CD14-positive monocyte (primary cell): ENCODE measurements around the gene SOS1. TPM values are rescaled to one million over a fixed set of nuclear protein-coding genes. Genes with fewer than 3 reads are reported as not detected.

ENCODE experiments used
- DNase-seq, 3 donors: peaks; one replicate each; pipeline ENCODE4 v3.0.0-alpha.2; 2011 to 2022
- H2AFZ ChIP-seq: 2 replicates; pipeline ENCODE4 v1.6.0; 2012; ENCODE audit warnings: mild to moderate bottlenecking, low read depth, low read length, inconsistent platforms; ENCODE audit not compliant: insufficient read depth, poor library complexity, severe bottlenecking
- H3K27ac ChIP-seq, 2 donors: 1 replicate in 1 of 2; 2 replicates in 1 of 2; pipeline ENCODE4 v1.5.1; 2012 to 2013; ENCODE audit warnings: low read length in 2 of 2, control low read depth in 1 of 2, inconsistent platforms in 1 of 2, low read depth in 1 of 2, mild to moderate bottlenecking in 1 of 2
- H3K27me3 ChIP-seq, 2 donors: one replicate each; pipeline versions ENCODE4 v1.6.0 to v1.6.1; 2011 to 2013; ENCODE audit warnings: low read length in 2 of 2; ENCODE audit not compliant: control insufficient read depth in 2 of 2, insufficient read depth in 2 of 2
- H3K36me3 ChIP-seq, 2 donors: replicated peaks in 1 of 2; 1 replicate in 1 of 2; 2 replicates in 1 of 2; pipeline versions ENCODE4 v1.5.1 to v1.6.1; 2012 to 2013; ENCODE audit warnings: low read length in 2 of 2, control low read depth in 1 of 2, inconsistent platforms in 1 of 2, mild to moderate bottlenecking in 1 of 2; ENCODE audit not compliant: insufficient read depth in 2 of 2, control insufficient read depth in 1 of 2
- H3K4me1 ChIP-seq, 2 donors: 1 replicate in 1 of 2; 2 replicates in 1 of 2; pipeline versions ENCODE4 v1.5.1 to v1.6.1; 2012 to 2013; ENCODE audit warnings: low read length in 2 of 2, control low read depth in 1 of 2, inconsistent platforms in 1 of 2, mild to moderate bottlenecking in 1 of 2, moderate library complexity in 1 of 2; ENCODE audit not compliant: insufficient read depth in 2 of 2, control insufficient read depth in 1 of 2
- H3K4me2 ChIP-seq: replicated peaks from 2 replicates; pipeline ENCODE3; 2012; ENCODE audit warnings: low read length, moderate library complexity, mild to moderate bottlenecking; ENCODE audit not compliant: poor library complexity, severe bottlenecking; ENCODE audit errors: extremely low read depth
- H3K4me3 ChIP-seq, 3 experiments: fragments of 200-600 bp in 1 of 3; sonication (generic) in 1 of 3; replicated peaks in 1 of 3; 1 replicate in 2 of 3; 2 replicates in 1 of 3; pipeline ENCODE4 v1.5.1; 2011 to 2013; ENCODE audit warnings: low read length in 3 of 3, mild to moderate bottlenecking in 3 of 3, control low read depth in 2 of 3, low read depth in 2 of 3, inconsistent platforms in 1 of 3, moderate library complexity in 1 of 3
- H3K79me2 ChIP-seq: 2 replicates; pipeline ENCODE4 v1.6.0; 2012; ENCODE audit warnings: mild to moderate bottlenecking, control low read depth, inconsistent platforms, low read length, moderate library complexity; ENCODE audit not compliant: insufficient read depth
- H3K9ac ChIP-seq: 2 replicates; pipeline ENCODE4 v1.6.0; 2017; ENCODE audit warnings: low read length, mild to moderate bottlenecking; ENCODE audit not compliant: insufficient read depth, poor library complexity, severe bottlenecking
- H3K9me3 ChIP-seq, 2 donors: replicated peaks in 1 of 2; 1 replicate in 1 of 2; 2 replicates in 1 of 2; pipeline versions ENCODE4 v1.5.1 to v1.6.1; 2012 to 2013; ENCODE audit warnings: low read length in 2 of 2, control low read depth in 1 of 2; ENCODE audit not compliant: control insufficient read depth in 1 of 2, insufficient read depth in 1 of 2
- H4K20me1 ChIP-seq: 2 replicates; pipeline ENCODE4 v1.6.0; 2012; ENCODE audit warnings: mild to moderate bottlenecking, low read length, control low read depth, moderate library complexity; ENCODE audit not compliant: insufficient read depth
- H3K27ac Mint-ChIP-seq, 7 donors: one replicate each; pipeline ENCODE4 v1.8.0; 2020; ENCODE audit warnings: mild to moderate bottlenecking in 7 of 7, mixed read lengths in 7 of 7, moderate library complexity in 6 of 7, inconsistent platforms in 2 of 7
- H3K27me3 Mint-ChIP-seq, 3 donors: one replicate each; pipeline ENCODE4 v1.8.0; 2021 to 2022; ENCODE audit warnings: low read depth in 3 of 3, mild to moderate bottlenecking in 3 of 3, mixed read lengths in 3 of 3, moderate library complexity in 3 of 3, inconsistent platforms in 1 of 3
- H3K36me3 Mint-ChIP-seq, 2 donors: one replicate each; pipeline ENCODE4 v1.8.0; 2020; ENCODE audit warnings: mixed read lengths in 2 of 2, inconsistent platforms in 1 of 2, mild to moderate bottlenecking in 1 of 2
- H3K4me1 Mint-ChIP-seq: one replicate; pipeline ENCODE4 v1.8.0; 2020; ENCODE audit warnings: mild to moderate bottlenecking, mixed read lengths
- H3K4me3 Mint-ChIP-seq, 2 donors: one replicate each; pipeline ENCODE4 v1.8.0; 2020; ENCODE audit warnings: mild to moderate bottlenecking in 2 of 2, mixed read lengths in 2 of 2, moderate library complexity in 1 of 2
- H3K9me3 Mint-ChIP-seq, 7 donors: one replicate each; pipeline ENCODE4 v1.8.0; 2020 to 2022; ENCODE audit warnings: mixed read lengths in 7 of 7, mild to moderate bottlenecking in 6 of 7, moderate library complexity in 6 of 7, inconsistent platforms in 2 of 7
- WGBS: methylation state at CpG from one replicate; pipeline ENCODE4 v1.1.5; 2013; ENCODE audit warnings: missing lambda C conversion rate; ENCODE audit not compliant: insufficient coverage; 5-methylcytosine and 5-hydroxymethylcytosine counted together
- intact Hi-C, 2 donors: fragments of 100-400 bp; cut with micrococcal nuclease; formaldehyde crosslinking; loops; one replicate each; pipeline versions ENCODE4 v1.15.0 to v1.15.1; 2023
- polyA plus RNA-seq, 3 donors: library from polyadenylated mRNA; depleted of rRNA in 1 of 3; unstranded in 2 of 3; stranded (reverse) in 1 of 3; fragments of 300-500 nt in 2 of 3; fragments of >200 nt in 1 of 3; fragmentation: Illumina TruSeq in 2 of 3; gene quantifications; 1 replicate in 2 of 3; 2 replicates in 1 of 3; pipeline ENCODE4 v1.2.3, GENCODE V29; 2012 to 2021
- TF ChIP-seq, protein P1 (sequence below): fragments of 200-600 bp; IDR thresholded peaks from one replicate; pipeline ENCODE4 v1.8.0; 2022; ENCODE audit warnings: antibody characterized with exemption, mild to moderate bottlenecking

SOS1 gene
- polyA plus RNA-seq, 3 donors = 5.3 to 15.6 (median 7.7) TPM

GRCh38 chr2:39145906-39146421 lies 25.1 kb upstream of the SOS1 start:
- H3K79me2 ChIP-seq = no peaks in the 10 kb centered on the region
- intact Hi-C loops = no loop called here

GRCh38 chr2:39144416-39144815 lies 23.6 kb upstream of the SOS1 start:
- Histone ChIP-seq H3K9me3 (no peaks in the 10 kb centered on the region), H3K79me2 (no peaks in the 10 kb centered on the region), H3K9ac (no peak overlapping the region), H3K36me3 (no peaks in the 10 kb centered on the region), H3K4me2 (peak overlapping the region; percentile 4), H3K27me3 (no peaks in the 10 kb centered on the region), H3K27ac (peak overlapping the region in 1 of 2 donors; percentile 66), H2AFZ (no peak overlapping the region), H4K20me1 (no peaks in the 10 kb centered on the region), H3K4me3 (no peak overlapping the region), H3K4me1 (peaks cover 49 to 52% of the 10 kb centered on the region in 2 donors)
- H3K36me3 Mint-ChIP-seq = no peaks in the 10 kb centered on the region
- peak in 2 of 3 donors; percentile 49 to 51 for DNase-seq
- TF ChIP-seq, protein P1, sequence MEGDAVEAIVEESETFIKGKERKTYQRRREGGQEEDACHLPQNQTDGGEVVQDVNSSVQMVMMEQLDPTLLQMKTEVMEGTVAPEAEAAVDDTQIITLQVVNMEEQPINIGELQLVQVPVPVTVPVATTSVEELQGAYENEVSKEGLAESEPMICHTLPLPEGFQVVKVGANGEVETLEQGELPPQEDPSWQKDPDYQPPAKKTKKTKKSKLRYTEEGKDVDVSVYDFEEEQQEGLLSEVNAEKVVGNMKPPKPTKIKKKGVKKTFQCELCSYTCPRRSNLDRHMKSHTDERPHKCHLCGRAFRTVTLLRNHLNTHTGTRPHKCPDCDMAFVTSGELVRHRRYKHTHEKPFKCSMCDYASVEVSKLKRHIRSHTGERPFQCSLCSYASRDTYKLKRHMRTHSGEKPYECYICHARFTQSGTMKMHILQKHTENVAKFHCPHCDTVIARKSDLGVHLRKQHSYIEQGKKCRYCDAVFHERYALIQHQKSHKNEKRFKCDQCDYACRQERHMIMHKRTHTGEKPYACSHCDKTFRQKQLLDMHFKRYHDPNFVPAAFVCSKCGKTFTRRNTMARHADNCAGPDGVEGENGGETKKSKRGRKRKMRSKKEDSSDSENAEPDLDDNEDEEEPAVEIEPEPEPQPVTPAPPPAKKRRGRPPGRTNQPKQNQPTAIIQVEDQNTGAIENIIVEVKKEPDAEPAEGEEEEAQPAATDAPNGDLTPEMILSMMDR = no peak
- peak overlapping the region in 4 of 7 donors; percentile 18 to 74 (median 22) for H3K27ac Mint-ChIP-seq
- H3K27me3 Mint-ChIP-seq = peaks cover 0 to 2% (median 0%) of the 10 kb centered on the region in 3 donors
- H3K4me3 Mint-ChIP-seq = no peak overlapping the region
- WGBS = no CpG with 5 or more reads among the region's 5 CpGs
- intact Hi-C loops = no loop called here
- peaks cover 52% of the 10 kb centered on the region for H3K4me1 Mint-ChIP-seq
- H3K9me3 Mint-ChIP-seq = peaks cover 0 to 5% (median 0%) of the 10 kb centered on the region in 7 donors

More at GRCh38 chr2:39145906-39146421, 25.1 kb upstream of the SOS1 start:
- H3K27ac Mint-ChIP-seq = no peak overlapping the region
- WGBS = 100% methylated on average over 3 of the region's 3 CpGs
- no peak overlapping the region for H3K4me2 ChIP-seq
- H2AFZ ChIP-seq = no peak overlapping the region
- no peak overlapping the region for H3K4me3 ChIP-seq
- no peaks in the 10 kb centered on the region for H3K36me3 ChIP-seq
- no peaks in the 10 kb centered on the region for H3K36me3 Mint-ChIP-seq
- TF ChIP-seq, protein P1 = no peak
- H3K9ac ChIP-seq = no peak overlapping the region
- no peak overlapping the region for H3K27ac ChIP-seq
- H3K27me3 ChIP-seq = no peaks in the 10 kb centered on the region
- no peak for DNase-seq
- no peak overlapping the region for H3K4me3 Mint-ChIP-seq
- H4K20me1 ChIP-seq = no peaks in the 10 kb centered on the region
- H3K4me1 ChIP-seq = peaks cover 36 to 37% of the 10 kb centered on the region in 2 donors
- H3K27me3 Mint-ChIP-seq = peaks cover 0 to 2% (median 0%) of the 10 kb centered on the region in 3 donors
- H3K9me3 Mint-ChIP-seq = peaks cover 0 to 5% (median 0%) of the 10 kb centered on the region in 7 donors
- H3K9me3 ChIP-seq = no peaks in the 10 kb centered on the region
- peaks cover 39% of the 10 kb centered on the region for H3K4me1 Mint-ChIP-seq
